H9 (cell line): Measurements from ENCODE around the gene GSG1L. TPM values are rescaled to one million over a fixed set of nuclear protein-coding genes. Genes with fewer than 3 reads are reported as not detected.

Experiments
- DNase-seq: peaks from one replicate; pipeline ENCODE4 v3.0.0-alpha.2; 2017
- H2AFZ ChIP-seq: one replicate; pipeline ENCODE4 v1.6.1; 2013; ENCODE audit warnings: mild to moderate bottlenecking, low read length, control low read depth, moderate library complexity
- H2AK5ac ChIP-seq: 2 replicates; pipeline ENCODE4 v1.6.1; 2013; ENCODE audit warnings: low read length, control low read depth, mixed read lengths; ENCODE audit not compliant: insufficient read length
- H2BK120ac ChIP-seq: one replicate; pipeline ENCODE4 v1.6.1; 2013; ENCODE audit warnings: low read depth, mild to moderate bottlenecking, low read length, control low read depth, inconsistent platforms; ENCODE audit not compliant: poor library complexity, severe bottlenecking
- H2BK12ac ChIP-seq: 2 replicates; pipeline ENCODE4 v1.6.1; 2013; ENCODE audit warnings: low read length, control low read depth, mixed read lengths, low read depth; ENCODE audit not compliant: insufficient read length
- H2BK15ac ChIP-seq: 2 replicates; pipeline ENCODE4 v1.6.1; 2013; ENCODE audit warnings: low read depth, low read length, control low read depth
- H2BK20ac ChIP-seq: one replicate; pipeline ENCODE4 v1.6.1; 2013; ENCODE audit warnings: low read depth, mild to moderate bottlenecking, low read length, control low read depth, inconsistent platforms; ENCODE audit not compliant: poor library complexity, severe bottlenecking
- H2BK5ac ChIP-seq: 2 replicates; pipeline ENCODE4 v1.6.1; 2013; ENCODE audit warnings: low read length, control low read depth, mixed read lengths; ENCODE audit not compliant: insufficient read length
- H3K14ac ChIP-seq: 2 replicates; pipeline ENCODE4 v1.6.1; 2013; ENCODE audit warnings: low read length, control low read depth; ENCODE audit not compliant: insufficient read depth
- H3K18ac ChIP-seq: 2 replicates; pipeline ENCODE4 v1.6.1; 2013; ENCODE audit warnings: low read depth, mild to moderate bottlenecking, mixed read lengths, low read length, control low read depth; ENCODE audit not compliant: insufficient read length
- H3K23ac ChIP-seq: 2 replicates; pipeline ENCODE4 v1.6.1; 2013; ENCODE audit warnings: low read length, control low read depth, mixed read lengths, low read depth; ENCODE audit not compliant: insufficient read length
- H3K23me2 ChIP-seq: 2 replicates; pipeline ENCODE4 v1.6.1; 2013; ENCODE audit warnings: low read depth, mild to moderate bottlenecking, mixed read lengths, low read length, control low read depth; ENCODE audit not compliant: insufficient read length, poor library complexity, severe bottlenecking
- H3K27ac ChIP-seq: 2 replicates; pipeline ENCODE4 v1.5.1; 2013; ENCODE audit warnings: low read length, control low read depth, mixed read lengths, low read depth; ENCODE audit not compliant: insufficient read length
- H3K27me3 ChIP-seq: 2 replicates; pipeline ENCODE4 v1.6.1; 2013; ENCODE audit warnings: low read length, control low read depth, inconsistent platforms; ENCODE audit not compliant: insufficient read depth
- H3K4ac ChIP-seq: 2 replicates; pipeline ENCODE4 v1.6.1; 2013; ENCODE audit warnings: low read depth, mild to moderate bottlenecking, control low read depth, inconsistent platforms, low read length, moderate library complexity
- H3K4me1 ChIP-seq: 2 replicates; pipeline ENCODE4 v1.6.1; 2013; ENCODE audit warnings: low read length, control low read depth, inconsistent platforms; ENCODE audit not compliant: insufficient read depth
- H3K4me2 ChIP-seq: 2 replicates; pipeline ENCODE4 v1.6.1; 2013; ENCODE audit warnings: low read length, control low read depth, mixed read lengths; ENCODE audit not compliant: insufficient read length, insufficient read depth
- H3K56ac ChIP-seq: 2 replicates; pipeline ENCODE4 v1.6.1; 2013; ENCODE audit warnings: low read depth, mild to moderate bottlenecking, mixed read lengths, low read length, control low read depth; ENCODE audit not compliant: insufficient read length
- H3K79me1 ChIP-seq: 2 replicates; pipeline ENCODE4 v1.6.1; 2013; ENCODE audit warnings: low read depth, mild to moderate bottlenecking, moderate library complexity, low read length, control low read depth, inconsistent platforms; ENCODE audit not compliant: insufficient read depth, poor library complexity, severe bottlenecking
- H3K79me2 ChIP-seq: 2 replicates; pipeline ENCODE4 v1.6.1; 2013; ENCODE audit warnings: low read length, control low read depth, inconsistent platforms; ENCODE audit not compliant: insufficient read depth
- H3K9ac ChIP-seq: 2 replicates; pipeline ENCODE4 v1.6.1; 2013; ENCODE audit warnings: low read length, control low read depth, mixed read lengths; ENCODE audit not compliant: insufficient read length; ENCODE audit errors: extremely low read depth
- H3K9me3 ChIP-seq: one replicate; pipeline ENCODE4 v1.6.1; 2013; ENCODE audit warnings: low read depth, low read length, inconsistent platforms; ENCODE audit not compliant: control insufficient read depth
- H3T11ph ChIP-seq: one replicate; pipeline ENCODE4 v1.6.1; 2013; ENCODE audit warnings: mild to moderate bottlenecking, low read length, control low read depth, inconsistent platforms
- H4K20me1 ChIP-seq: one replicate; pipeline ENCODE4 v1.6.1; 2013; ENCODE audit not compliant: control insufficient read depth, insufficient read length, insufficient read depth
- H4K5ac ChIP-seq: 2 replicates; pipeline ENCODE4 v1.6.1; 2013; ENCODE audit warnings: low read depth, mild to moderate bottlenecking, mixed read lengths, low read length, control low read depth; ENCODE audit not compliant: insufficient read length
- H4K8ac ChIP-seq: replicated peaks from 2 replicates; pipeline ENCODE4 v1.6.1; 2013; ENCODE audit warnings: low read length, control low read depth, mixed read lengths, low read depth; ENCODE audit not compliant: insufficient read length
- H4K91ac ChIP-seq: 2 replicates; pipeline ENCODE4 v1.6.1; 2013; ENCODE audit warnings: low read depth, mild to moderate bottlenecking, moderate library complexity, mixed read lengths, low read length, control low read depth; ENCODE audit not compliant: insufficient read length
- H3K27ac Mint-ChIP-seq, 3 experiments: 2 replicates in 2 of 3; 3 replicates in 1 of 3; pipeline ENCODE4 v1.8.0; 2020 to 2021; ENCODE audit warnings: mixed read lengths in 3 of 3, mild to moderate bottlenecking in 1 of 3, moderate library complexity in 1 of 3
- H3K27me3 Mint-ChIP-seq: 2 replicates; pipeline ENCODE4 v1.8.0; 2021; ENCODE audit warnings: low read depth, mild to moderate bottlenecking, moderate library complexity, mixed read lengths
- H3K36me3 Mint-ChIP-seq, 3 experiments: 2 replicates in 2 of 3; 3 replicates in 1 of 3; pipeline ENCODE4 v1.8.0; 2020 to 2021; ENCODE audit warnings: low read depth in 3 of 3, mixed read lengths in 3 of 3; ENCODE audit not compliant: insufficient read depth in 1 of 3
- H3K4me1 Mint-ChIP-seq, 2 experiments: 2 replicates each; pipeline ENCODE4 v1.8.0; 2020; ENCODE audit warnings: mixed read lengths in 2 of 2
- H3K4me3 Mint-ChIP-seq, 2 experiments: 2 replicates in 1 of 2; 3 replicates in 1 of 2; pipeline ENCODE4 v1.8.0; 2020 to 2021; ENCODE audit warnings: mild to moderate bottlenecking in 2 of 2, mixed read lengths in 2 of 2, moderate library complexity in 1 of 2
- H3K9me3 Mint-ChIP-seq, 2 experiments: 2 replicates in 1 of 2; 3 replicates in 1 of 2; pipeline ENCODE4 v1.8.0; 2020; ENCODE audit warnings: mild to moderate bottlenecking in 2 of 2, mixed read lengths in 2 of 2, moderate library complexity in 1 of 2
- CTCF ChIP-seq: fragments of 200-600 bp; sonication (generic); conservative IDR thresholded peaks from 3 replicates; pipeline ENCODE4 v1.8.0; 2021; ENCODE audit warnings: antibody characterized with exemption, mild to moderate bottlenecking
- WGBS: extraction: QIAGEN DNeasy Blood & Tissue Kit; methylation state at CpG from one replicate; pipeline ENCODE4 v1.1.7; 2013; ENCODE audit warnings: missing lambda C conversion rate, low lambda C conversion rate, mixed read lengths; ENCODE audit not compliant: insufficient read length; ENCODE audit errors: extremely low coverage; 5-methylcytosine and 5-hydroxymethylcytosine counted together
- total RNA-seq: library from RNA; stranded (reverse); gene quantifications from 2 replicates; pipeline ENCODE4 v1.2.1, GENCODE V29; 2021

The GSG1L gene
- total RNA-seq, 1 experiment from 2014 or later: 0.35 TPM

- Histone ChIP-seq H3K27ac (no peak overlapping the region), H3K23me2 (no peaks in the 10 kb centered on the region), H2BK20ac (no peak overlapping the region), H3K4me2 (no peak overlapping the region), H3K27me3 (no peaks in the 10 kb centered on the region), H3K79me2 (no peaks in the 10 kb centered on the region), H3K23ac (no peak overlapping the region), H3K56ac (no peak overlapping the region), H3K14ac (no peak overlapping the region), H3K18ac (no peak overlapping the region), H3K4me1 (no peaks in the 10 kb centered on the region), H2BK12ac (no peak overlapping the region), H2BK15ac (no peak overlapping the region), H3K79me1 (no peaks in the 10 kb centered on the region), H4K8ac (no peak overlapping the region), H2AFZ (no peak overlapping the region), H3K9me3 (no peaks in the 10 kb centered on the region), H2AK5ac (no peak overlapping the region), H2BK120ac (no peak overlapping the region), H2BK5ac (no peak overlapping the region), H3T11ph (no peak overlapping the region), H4K91ac (no peak overlapping the region), H4K20me1 (no peaks in the 10 kb centered on the region), H3K4ac (no peak overlapping the region), H4K5ac (no peak overlapping the region), H3K9ac (no peak overlapping the region)
- TF ChIP-seq CTCF: no peak
- Mint-ChIP-seq H3K4me1 (peaks cover 3 to 7% of the 10 kb centered on the region in 2 experiments; a peak in 3 of 4 replicates), H3K36me3 (peaks cover 0 to 2% (median 0%) of the 10 kb centered on the region in 3 experiments; a peak in 1 of 7 replicates), H3K9me3 (peaks cover 3 to 4% of the 10 kb centered on the region in 2 experiments; a peak in 4 of 5 replicates), H3K27me3 (peaks cover 45% of the 10 kb centered on the region), H3K27ac (no peak overlapping the region), H3K4me3 (no peak overlapping the region)
- DNase-seq: no peak
- no CpG with 5 or more reads among the region's 5 CpGs for WGBS
Measured at GRCh38 chr16:27883576-27883975, 179.9 kb downstream of the GSG1L start.
